Esophagus (tissue), 2 donors: ENCODE data around the gene CMSS1. TPM values are rescaled to one million over a fixed set of nuclear protein-coding genes. Genes with fewer than 3 reads are reported as not detected.

Experiments used
- H3K27ac ChIP-seq, 2 donors: one replicate each; pipeline ENCODE4 v1.5.1; 2013; ENCODE audit warnings: low read depth in 2 of 2, mild to moderate bottlenecking in 2 of 2, inconsistent platforms in 1 of 2, low read length in 1 of 2, moderate library complexity in 1 of 2
- H3K27me3 ChIP-seq, 2 donors: one replicate each; pipeline ENCODE4 v1.6.1; 2013; ENCODE audit warnings: low read length in 2 of 2, control low read depth in 1 of 2, mild to moderate bottlenecking in 1 of 2; ENCODE audit not compliant: insufficient read depth in 2 of 2, control insufficient read depth in 1 of 2
- H3K36me3 ChIP-seq, 2 donors: one replicate each; pipeline ENCODE4 v1.6.1; 2013; ENCODE audit warnings: low read length in 1 of 2; ENCODE audit not compliant: control insufficient read depth in 2 of 2, insufficient read depth in 2 of 2
- H3K4me1 ChIP-seq, 2 donors: one replicate each; pipeline ENCODE4 v1.6.1; 2013; ENCODE audit warnings: low read length in 1 of 2; ENCODE audit not compliant: control insufficient read depth in 2 of 2, insufficient read depth in 2 of 2
- H3K4me3 ChIP-seq, 2 donors: one replicate each; pipeline ENCODE4 v1.5.1; 2013; ENCODE audit warnings: low read length in 2 of 2, mild to moderate bottlenecking in 2 of 2, low read depth in 1 of 2, moderate library complexity in 1 of 2
- H3K9me3 ChIP-seq, 2 donors: one replicate each; pipeline ENCODE4 v1.6.1; 2013; ENCODE audit warnings: mild to moderate bottlenecking in 2 of 2, low read depth in 1 of 2, low read length in 1 of 2, moderate library complexity in 1 of 2; ENCODE audit not compliant: control insufficient read depth in 2 of 2, insufficient read depth in 1 of 2
- WGBS, 2 donors: extraction: QIAGEN DNeasy Blood & Tissue Kit; methylation state at CpG; one replicate each; pipeline ENCODE4 v1.1.7; 2013; 5-methylcytosine and 5-hydroxymethylcytosine counted together
- polyA plus RNA-seq, 2 donors: library from polyadenylated mRNA; stranded (reverse); fragments of 200-250 nt; gene quantifications; one replicate each; pipeline ENCODE4 v1.2.3, GENCODE V29; 2013
- donor health status: healthy with polysubstance abuse.
- donor health status: Bipolar disorder and iron deficiency.

Gene CMSS1
- polyA plus RNA-seq, 2 donors = 15.5 to 17.9 TPM

DNA sequence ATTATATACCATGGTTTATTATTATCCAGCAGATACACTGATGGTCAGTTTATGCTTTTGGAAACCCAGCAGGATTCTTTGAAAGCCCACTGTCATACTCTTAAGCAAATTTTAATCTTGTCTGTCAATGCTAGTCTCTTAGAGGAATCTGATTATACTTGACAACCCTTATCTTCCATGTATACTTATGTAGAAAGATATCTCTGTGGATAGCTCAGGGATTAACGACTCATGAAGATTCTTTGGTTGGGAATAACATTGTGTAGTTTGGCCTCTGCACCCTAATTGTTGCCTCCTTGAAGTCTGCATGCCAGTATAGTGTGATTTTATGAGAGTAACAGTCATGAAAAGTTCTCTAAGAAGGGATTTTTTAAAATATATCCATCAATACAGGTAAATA, 263.6 kb downstream of the CMSS1 start:
- Histone ChIP-seq H3K27me3 (no peaks in the 10 kb centered on the region), H3K4me3 (no peak overlapping the region), H3K4me1 (no peaks in the 10 kb centered on the region), H3K9me3 (no peaks in the 10 kb centered on the region), H3K27ac (no peak overlapping the region), H3K36me3 (no peaks in the 10 kb centered on the region)
- WGBS, 2 donors = 68 to 72% methylated on average over 1 of the region's 1 CpG

- Histone ChIP-seq H3K9me3 (no peaks in the 10 kb centered on the region), H3K27me3 (no peaks in the 10 kb centered on the region), H3K4me1 (no peaks in the 10 kb centered on the region), H3K27ac (no peak overlapping the region), H3K36me3 (no peaks in the 10 kb centered on the region), H3K4me3 (no peak overlapping the region)
- 68 to 71% methylated on average over 2 of the region's 2 CpGs for WGBS, 2 donors
These were observed 264.5 kb downstream of the CMSS1 start for GRCh38 chr3:100081986-100082692.

GRCh38 chr3:100082714-100083113, 265.1 kb downstream of the CMSS1 start:
- H3K9me3 ChIP-seq = no peaks in the 10 kb centered on the region
- 84 to 87% methylated on average over 1 of the region's 1 CpG for WGBS, 2 donors
- H3K27ac ChIP-seq = no peak overlapping the region
- H3K4me3 ChIP-seq = no peak overlapping the region
- no peaks in the 10 kb centered on the region for H3K4me1 ChIP-seq
- H3K36me3 ChIP-seq = no peaks in the 10 kb centered on the region
- no peaks in the 10 kb centered on the region for H3K27me3 ChIP-seq

GRCh38 chr3:100083209-100083608, 265.5 kb downstream of the CMSS1 start:
- no peak overlapping the region for H3K4me3 ChIP-seq
- no peaks in the 10 kb centered on the region for H3K4me1 ChIP-seq
- WGBS, 2 donors = 81 to 87% methylated on average over 6 of the region's 6 CpGs
- H3K9me3 ChIP-seq = no peaks in the 10 kb centered on the region
- no peaks in the 10 kb centered on the region for H3K27me3 ChIP-seq
- H3K36me3 ChIP-seq = no peaks in the 10 kb centered on the region
- no peak overlapping the region for H3K27ac ChIP-seq

- Histone ChIP-seq H3K27me3 (no peaks in the 10 kb centered on the region), H3K4me1 (no peaks in the 10 kb centered on the region), H3K4me3 (no peak overlapping the region), H3K27ac (no peak overlapping the region), H3K9me3 (no peaks in the 10 kb centered on the region), H3K36me3 (no peaks in the 10 kb centered on the region)
- WGBS, 2 donors = 82 to 87% methylated on average over 7 of the region's 7 CpGs
These were observed 266.6 kb downstream of the CMSS1 start for GRCh38 chr3:100084100-100084806.

DNA sequence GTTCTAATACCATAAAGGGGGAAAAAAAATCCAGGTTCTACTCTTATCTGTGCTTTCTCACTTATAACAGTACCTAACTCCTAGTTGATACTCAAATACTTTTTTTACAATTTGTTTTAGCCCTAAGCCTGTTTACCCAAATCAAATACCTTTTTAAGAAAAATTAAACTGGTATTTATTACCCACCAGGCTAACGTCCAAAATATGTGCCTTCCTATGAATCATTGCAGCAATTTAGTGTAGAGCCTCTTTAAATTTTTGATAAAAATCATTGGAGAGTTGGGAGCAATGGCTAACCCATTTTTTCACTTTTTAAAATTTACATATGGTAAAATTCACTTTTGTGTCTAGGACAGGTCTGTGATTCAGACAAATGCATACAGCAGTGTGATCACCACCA, 268.7 kb downstream of the CMSS1 start:
- no peak overlapping the region for H3K4me3 ChIP-seq
- no peaks in the 10 kb centered on the region for H3K4me1 ChIP-seq
- no peaks in the 10 kb centered on the region for H3K36me3 ChIP-seq
- WGBS, 2 donors = 62 to 75% methylated on average over 1 of the region's 1 CpG
- no peaks in the 10 kb centered on the region for H3K27me3 ChIP-seq
- no peaks in the 10 kb centered on the region for H3K9me3 ChIP-seq
- no peak overlapping the region for H3K27ac ChIP-seq

DNA sequence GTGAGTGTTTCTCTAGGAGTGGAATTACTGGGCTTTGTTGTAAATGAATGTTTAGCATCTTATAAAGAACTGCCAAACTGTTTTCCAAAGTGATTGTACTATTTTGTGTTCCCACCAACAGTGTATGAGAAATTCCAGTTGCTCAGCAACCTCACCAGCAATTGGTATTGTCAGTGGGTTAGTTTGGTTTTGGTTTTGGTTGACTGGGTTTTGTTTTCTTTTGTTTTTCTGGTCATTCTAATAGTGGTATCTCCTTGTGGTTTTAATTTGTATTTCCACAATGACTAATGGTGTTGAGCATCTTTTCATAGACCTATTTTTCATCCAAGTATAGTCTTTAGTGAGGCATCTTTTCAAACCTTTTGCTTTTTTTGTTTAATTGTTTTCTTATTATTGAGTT, 269.5 kb downstream of the CMSS1 start:
- Histone ChIP-seq H3K4me3 (no peak overlapping the region), H3K27me3 (no peaks in the 10 kb centered on the region), H3K27ac (no peak overlapping the region), H3K36me3 (no peaks in the 10 kb centered on the region), H3K9me3 (no peaks in the 10 kb centered on the region), H3K4me1 (no peaks in the 10 kb centered on the region)

DNA sequence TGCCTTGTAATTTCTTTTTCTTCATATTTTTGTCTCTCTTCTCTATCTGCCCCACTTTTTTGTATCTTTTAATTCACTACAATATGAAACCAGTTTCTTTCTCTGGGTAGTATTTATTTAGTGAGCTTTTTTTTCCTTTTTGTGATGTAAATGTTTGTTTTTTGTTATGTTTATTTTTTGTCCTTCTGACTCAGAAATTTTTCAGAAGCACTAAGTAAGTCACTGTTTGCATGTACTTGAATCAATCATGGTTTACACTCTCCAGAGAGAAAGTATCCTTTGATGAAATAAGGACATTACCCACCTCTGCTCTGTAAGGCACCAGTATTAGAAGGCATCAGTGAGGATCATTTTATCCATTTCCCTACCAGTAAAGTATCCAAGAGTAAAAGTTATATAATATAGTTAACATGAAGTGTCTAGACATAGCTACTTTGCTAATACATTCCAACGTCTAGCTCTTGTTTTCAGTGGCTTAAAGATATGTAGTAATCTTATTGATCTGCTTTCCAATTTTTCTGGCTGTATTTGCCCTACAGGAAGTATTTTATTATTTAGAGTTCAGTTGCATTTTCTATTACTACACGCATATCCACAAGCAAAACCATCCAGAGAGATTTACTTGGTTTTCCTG, 271.2 kb downstream of the CMSS1 start:
- H3K9me3 ChIP-seq = no peaks in the 10 kb centered on the region
- no peaks in the 10 kb centered on the region for H3K4me1 ChIP-seq
- no peaks in the 10 kb centered on the region for H3K27me3 ChIP-seq
- no peak overlapping the region for H3K4me3 ChIP-seq
- 74 to 76% methylated on average over 2 of the region's 2 CpGs for WGBS, 2 donors
- no peaks in the 10 kb centered on the region for H3K36me3 ChIP-seq
- no peak overlapping the region for H3K27ac ChIP-seq

- Histone ChIP-seq H3K36me3 (no peaks in the 10 kb centered on the region), H3K27me3 (no peaks in the 10 kb centered on the region), H3K9me3 (no peaks in the 10 kb centered on the region), H3K4me3 (no peak overlapping the region), H3K27ac (no peak overlapping the region), H3K4me1 (no peaks in the 10 kb centered on the region)
- WGBS, 2 donors = 78 to 82% methylated on average over 7 of the region's 7 CpGs
These were observed 272.4 kb downstream of the CMSS1 start for GRCh38 chr3:100089812-100090668.
